Endothelial cell of umbilical vein (primary cell): Measurements from ENCODE around the gene AP2B1. TPM values are rescaled to one million over a fixed set of nuclear protein-coding genes. Genes with fewer than 3 reads are reported as not detected.
A peak's percentile ranks its signal among the peaks of the same experiment; 100 is the strongest.

ENCODE experiments used
- BruUV-seq: library from RNA; stranded (reverse); fragments of 400-500 nt; replicated peaks from 2 replicates; lab custom pipeline; 2021; lab: Mats Ljungman, UMichigan
- CTCF ChIA-PET: fragments of 300-600, 350-600 bp; sonication (Branson Sonifier 250); formaldehyde crosslinking; loops from one replicate; lab custom pipeline; 2021; ENCODE audit warnings: antibody characterized with exemption, inconsistent platforms; lab: Charles Lee
- POLR2A ChIA-PET: fragments of 300-600, 350-600 bp; sonication (Branson Sonifier 250); formaldehyde crosslinking; loops from one replicate; lab custom pipeline; 2021; ENCODE audit warnings: antibody characterized with exemption, inconsistent platforms; lab: Charles Lee
- DNase-seq: peaks from one replicate; pipeline ENCODE4 v3.0.0-alpha.2; 2011; ENCODE audit warnings: low read depth, low spot score
- FAIRE-seq: peaks from 2 replicates; lab custom pipeline; 2011; peaks lifted over from hg19 to GRCh38; lab: Jason Lieb, UNC
- H2AFZ ChIP-seq: 2 replicates; pipeline ENCODE4 v1.6.0; 2012; ENCODE audit warnings: low read depth, low read length, control low read depth, inconsistent platforms
- H3K27ac ChIP-seq: 2 replicates; pipeline ENCODE4 v1.5.1; 2011; ENCODE audit warnings: low read depth, mild to moderate bottlenecking, control low read depth, low read length, moderate library complexity; ENCODE audit not compliant: insufficient read depth
- H3K27me3 ChIP-seq, 2 experiments: 2 replicates each; pipeline versions ENCODE4 v1.6.0 to v1.6.1; 2011; ENCODE audit warnings: low read length in 2 of 2, mixed read lengths in 1 of 2; ENCODE audit not compliant: control insufficient read depth in 2 of 2, insufficient read depth in 2 of 2
- H3K36me3 ChIP-seq, 2 experiments: 2 replicates in 1 of 2; 3 replicates in 1 of 2; pipeline ENCODE4 v1.5.1; 2011; ENCODE audit warnings: low read length in 2 of 2, mild to moderate bottlenecking in 1 of 2, moderate library complexity in 1 of 2; ENCODE audit not compliant: control insufficient read depth in 2 of 2, insufficient read depth in 2 of 2; ENCODE audit errors: extremely low read depth in 1 of 2
- H3K4me1 ChIP-seq: 3 replicates; pipeline ENCODE4 v1.5.1; 2011; ENCODE audit warnings: mild to moderate bottlenecking, low read length; ENCODE audit not compliant: control insufficient read depth, insufficient read depth; ENCODE audit errors: extremely low read depth
- H3K4me2 ChIP-seq: 2 replicates; pipeline ENCODE4 v1.6.1; 2011; ENCODE audit warnings: low read length, control low read depth, mixed read lengths; ENCODE audit not compliant: insufficient read depth
- H3K4me3 ChIP-seq, 3 experiments: fragments of 200-600 bp in 1 of 3; sonication (generic), shearing (Covaris generic) in 1 of 3; replicated peaks in 1 of 3; 2 replicates each; pipeline ENCODE4 v1.5.1; 2011 to 2016; ENCODE audit warnings: control low read depth in 3 of 3, low read length in 3 of 3, mild to moderate bottlenecking in 2 of 3, inconsistent platforms in 1 of 3, low read depth in 1 of 3, moderate library complexity in 1 of 3; ENCODE audit not compliant: insufficient read depth in 1 of 3
- H3K79me2 ChIP-seq: 2 replicates; pipeline ENCODE4 v1.6.0; 2012; ENCODE audit warnings: low read length, inconsistent platforms; ENCODE audit not compliant: control insufficient read depth, insufficient read depth
- H3K9ac ChIP-seq: replicated peaks from 2 replicates; pipeline ENCODE3; 2011; ENCODE audit warnings: low read length, control low read depth; ENCODE audit not compliant: insufficient read depth; ENCODE audit errors: extremely low read depth
- H3K9me1 ChIP-seq: replicated peaks from 3 replicates; pipeline ENCODE4 v1.6.0; 2011; ENCODE audit warnings: mild to moderate bottlenecking, low read length; ENCODE audit not compliant: control insufficient read depth, insufficient read depth; ENCODE audit errors: extremely low read depth
- H3K9me3 ChIP-seq: replicated peaks from 2 replicates; pipeline ENCODE4 v1.5.1; 2012; ENCODE audit warnings: low read length, inconsistent platforms; ENCODE audit not compliant: control insufficient read depth, insufficient read depth
- H4K20me1 ChIP-seq: replicated peaks from 2 replicates; pipeline ENCODE3; 2011; ENCODE audit warnings: mild to moderate bottlenecking, low read length; ENCODE audit not compliant: control insufficient read depth, insufficient read depth; ENCODE audit errors: extremely low read depth
- CTCF ChIP-seq, 2 donors: IDR thresholded peaks; 1 replicate in 1 of 2; 2 replicates in 1 of 2; pipeline ENCODE4 v1.5.1; 2011; ENCODE audit warnings: low read length in 2 of 2, mild to moderate bottlenecking in 2 of 2, moderate library complexity in 2 of 2, control low read depth in 1 of 2, inconsistent platforms in 1 of 2, low read depth in 1 of 2; ENCODE audit not compliant: insufficient read depth in 1 of 2; ENCODE audit errors: extremely low read depth in 1 of 2
- FOS ChIP-seq: IDR thresholded peaks from 2 replicates; pipeline ENCODE4 v1.6.1; 2011; ENCODE audit warnings: mild to moderate bottlenecking, low read length, moderate library complexity, borderline replicate concordance; ENCODE audit not compliant: insufficient read depth
- GATA2 ChIP-seq: IDR thresholded peaks from 2 replicates; pipeline ENCODE4 v1.7.0; 2011; ENCODE audit warnings: low read depth, mild to moderate bottlenecking, moderate library complexity, mixed read lengths, low read length; ENCODE audit not compliant: insufficient read length, insufficient read depth
- MAX ChIP-seq: IDR thresholded peaks from 2 replicates; pipeline ENCODE4 v1.6.1; 2011; ENCODE audit not compliant: insufficient read depth, insufficient read length
- POLR2A ChIP-seq: IDR thresholded peaks from 2 replicates; pipeline ENCODE4 v1.6.1; 2012; ENCODE audit warnings: low read depth, mild to moderate bottlenecking, control low read depth, low read length
- dilution Hi-C: fragments of 300-500 bp; cut with MboI; formaldehyde crosslinking; loops from one replicate; pipeline ENCODE4 v1.15.0; 2019; ENCODE audit warnings: low sequenced_read_pairs; ENCODE audit not compliant: extremely low pct_ligation_motif_present
- intact Hi-C: fragments of 100-400 bp; cut with micrococcal nuclease; formaldehyde crosslinking; loops from one replicate; pipeline ENCODE4 v1.10.0; 2022
- polyA plus RNA-seq, 4 experiments: library from polyadenylated mRNA; depleted of rRNA in 3 of 4; stranded (reverse) in 3 of 4; unstranded in 1 of 4; fragments of >200 nt; gene quantifications; 2 replicates each; pipeline versions ENCODE4 v1.2.1 to v1.2.3, GENCODE V29; 2011 to 2012; ENCODE audit warnings: missing spikeins in 1 of 4
- total RNA-seq: library from RNA; stranded (reverse); gene quantifications from 2 replicates; pipeline ENCODE4 v1.2.3, GENCODE V29; 2021

AP2B1 gene
- total and polyA plus RNA-seq, 2 donors (not counting 3 experiments of a cell fraction or from before 2014, with no cell fraction given): 106 to 198 TPM

- ChIA-PET POLR2A (interaction anchor here (0.6 to 2.3 kb wide), 2 partner anchors 45 to 49 kb away, joined by 3 to 39 read pairs; partner anchors contain the start of gene TAF15), CTCF (interaction anchor here (0.6 to 8.5 kb wide), 48 partner anchors 8 to 1558 kb away, joined by 3 to 453 read pairs (median 4); partner anchors contain the start of genes GAS2L2, MMP28, RASL10B and SLFN11)
- H3K27ac ChIP-seq: no peak overlapping the region
- intact Hi-C loops: loop anchor here (1.0 kb wide), 3 partner anchors 11 to 46 kb away; partner anchors contain the start of gene TAF15
- H3K36me3 ChIP-seq: no peaks in the 10 kb centered on the region
- H3K79me2 ChIP-seq: no peaks in the 10 kb centered on the region
- H3K9me3 ChIP-seq: no peaks in the 10 kb centered on the region
- FAIRE-seq: no peak
- peaks cover 7% of the 10 kb centered on the region for H3K4me1 ChIP-seq
- no peak for DNase-seq
- peaks cover 0 to 2% of the 10 kb centered on the region in 2 experiments for H3K27me3 ChIP-seq
- TF ChIP-seq GATA2 (no peak), POLR2A (no peak), CTCF (IDR thresholded peaks at IDR 0.05; ENCODE audit: extremely low read depth in 1 of 2, insufficient read depth in 1 of 2, low read depth in 1 of 2, low read length in 2 of 2) (no peak), FOS (no peak), MAX (no peak)
- H3K4me3 ChIP-seq: peak overlapping the region in 1 of 3 experiments; percentile 36
- BruUV-seq: no TSS peak
- no peak overlapping the region for H3K4me2 ChIP-seq
- dilution Hi-C loops: no loop called here
- H4K20me1 ChIP-seq: no peaks in the 10 kb centered on the region
- H3K9ac ChIP-seq: no peak overlapping the region
- H2AFZ ChIP-seq: peak overlapping the region; percentile 57
- H3K9me1 ChIP-seq: no peaks in the 10 kb centered on the region
These were observed 176.6 kb downstream of the AP2B1 start for GRCh38 chr17:35763767-35764122.
